Measurements from ENCODE around the gene IL19.

IL19 gene

GRCh38 chr1:206867239-206867638 lies 96.7 kb downstream of the IL19 start:
- no peak for DNase-seq

GRCh38 chr1:206867716-206868115 lies 97.1 kb downstream of the IL19 start:
- no peak for DNase-seq

DNA sequence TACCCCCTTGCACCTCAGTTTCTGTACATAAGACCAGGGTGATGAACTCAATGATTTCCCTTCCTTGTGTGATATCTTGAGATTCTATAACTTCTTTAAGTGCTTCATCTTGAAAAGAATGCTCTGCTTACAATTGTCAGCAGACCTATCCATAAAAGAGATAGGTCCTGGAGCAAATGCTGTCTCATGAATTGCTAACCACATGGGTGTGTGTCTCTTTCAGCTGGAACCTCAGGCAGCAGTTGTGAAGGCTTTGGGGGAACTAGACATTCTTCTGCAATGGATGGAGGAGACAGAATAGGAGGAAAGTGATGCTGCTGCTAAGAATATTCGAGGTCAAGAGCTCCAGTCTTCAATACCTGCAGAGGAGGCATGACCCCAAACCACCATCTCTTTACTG lies 97.7 kb downstream of the IL19 start:
- no peak for DNase-seq

GRCh38 chr1:206872139-206872538 lies 101.6 kb downstream of the IL19 start:
- no peak for DNase-seq

DNA sequence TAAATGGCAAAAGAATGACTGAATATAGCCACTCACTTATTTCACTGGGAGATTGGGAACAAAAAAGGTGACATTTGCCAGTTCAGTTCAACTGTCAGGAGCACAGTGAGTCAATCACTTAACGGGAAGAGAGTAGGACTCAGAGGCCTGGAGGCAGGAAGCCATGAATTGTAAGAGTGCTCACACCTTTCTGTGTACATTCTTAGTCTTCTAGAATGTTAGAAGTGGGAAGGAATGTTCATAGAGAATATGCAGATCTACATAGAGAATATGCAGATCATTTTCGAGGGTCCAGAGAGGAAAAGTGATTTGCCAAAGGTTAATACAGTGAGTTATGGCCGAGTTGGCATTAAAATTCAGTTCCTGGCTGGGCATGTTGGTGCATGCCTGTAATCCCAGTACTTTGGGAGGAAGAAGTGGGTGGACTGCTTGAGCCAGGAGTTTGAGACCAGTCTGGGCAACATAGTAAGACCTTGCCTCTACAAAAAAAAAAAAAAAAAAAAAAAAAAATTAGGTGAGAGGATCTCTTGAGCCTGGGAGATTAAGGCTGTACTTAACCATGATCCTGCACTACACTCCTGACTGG lies 103.1 kb downstream of the IL19 start:
- DNase-seq: no peak

GRCh38 chr1:206875752-206876377 lies 105.3 kb downstream of the IL19 start:
- DNase-seq: no peak

- DNase-seq: no peak
Observed at GRCh38 chr1:206878456-206878855, 107.9 kb downstream of the IL19 start.

GRCh38 chr1:206880314-206880713 lies 109.7 kb downstream of the IL19 start:
- DNase-seq: no peak

DNA sequence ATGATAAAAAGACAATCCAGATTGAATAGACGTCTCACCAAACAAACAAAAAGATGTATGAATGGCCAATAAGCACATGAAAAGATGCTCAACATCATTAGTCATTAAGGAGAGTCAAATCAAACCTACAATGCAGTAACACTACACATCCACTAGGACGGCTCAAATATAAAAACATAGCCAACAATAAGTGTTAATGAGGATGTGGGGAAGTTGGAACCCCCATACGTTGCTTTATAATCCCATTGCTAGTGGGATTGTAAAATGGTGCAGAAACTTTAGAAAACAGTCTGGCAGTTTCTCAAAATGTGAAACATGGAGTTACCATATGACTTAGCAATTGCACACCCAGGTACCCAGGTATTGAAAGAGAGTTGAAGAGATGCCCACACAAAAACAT lies 112.0 kb downstream of the IL19 start:
- DNase-seq: no peak

DNA sequence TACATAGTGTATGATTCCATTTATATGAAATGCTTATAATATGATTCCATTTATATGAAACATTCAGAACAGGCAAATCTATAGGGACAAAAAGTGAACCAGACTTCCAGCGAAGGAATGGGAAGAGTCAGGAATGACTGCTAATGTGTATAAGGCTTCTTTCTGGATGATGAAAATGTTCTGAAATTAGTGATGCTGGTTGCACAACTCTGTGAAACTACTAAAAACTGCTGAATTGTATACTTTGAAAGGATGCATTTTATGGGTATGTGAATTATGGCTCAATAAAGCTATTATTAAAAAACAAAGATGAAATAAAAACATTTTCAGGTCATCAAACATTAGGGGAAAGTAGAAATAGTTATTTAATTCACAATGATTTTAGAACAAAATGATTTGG lies 112.6 kb downstream of the IL19 start:
- DNase-seq: no peak

- DNase-seq: no peak
Observed at GRCh38 chr1:206883876-206884275, 113.3 kb downstream of the IL19 start.

GRCh38 chr1:206885341-206886060 lies 114.9 kb downstream of the IL19 start:
- DNase-seq: no peak

DNA sequence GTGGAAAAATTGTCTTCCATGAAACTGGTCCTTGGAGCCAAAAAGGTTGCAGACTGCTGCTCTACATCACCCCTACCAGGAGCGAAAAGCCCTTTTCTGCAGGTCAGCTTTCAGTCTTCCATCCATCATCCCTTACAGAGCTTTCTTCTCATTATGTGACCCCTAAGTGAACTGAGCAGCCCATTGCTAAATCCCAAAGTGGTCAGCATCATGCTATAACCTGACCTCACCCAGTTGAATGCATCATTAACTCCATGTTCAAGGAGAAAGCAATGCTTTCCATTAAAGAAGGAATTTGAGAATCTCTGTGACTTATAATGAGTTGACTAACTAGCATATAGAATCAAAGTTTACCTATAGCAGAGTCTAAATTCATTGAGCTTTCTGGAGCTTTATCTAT lies 116.3 kb downstream of the IL19 start:
- no peak for DNase-seq

DNA sequence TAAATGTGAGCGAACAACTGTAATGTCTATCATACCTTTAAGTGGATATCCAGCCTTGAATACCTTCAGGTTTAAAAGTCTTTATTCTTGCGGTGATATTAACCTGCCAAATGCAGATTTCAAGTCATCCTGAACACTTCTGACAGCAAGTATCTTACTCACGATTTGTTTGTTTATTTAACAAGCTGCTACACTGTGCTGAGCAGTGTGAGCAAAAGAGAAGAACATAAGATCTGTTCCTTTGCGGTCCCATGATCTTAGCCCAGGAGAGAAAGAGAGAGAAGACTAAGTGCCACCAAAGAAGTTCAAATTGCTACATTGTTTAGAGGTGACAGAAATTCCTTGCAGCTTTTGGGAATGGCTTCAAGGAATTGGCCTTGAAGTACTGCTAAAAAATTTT lies 117.1 kb downstream of the IL19 start:
- DNase-seq: no peak

DNA sequence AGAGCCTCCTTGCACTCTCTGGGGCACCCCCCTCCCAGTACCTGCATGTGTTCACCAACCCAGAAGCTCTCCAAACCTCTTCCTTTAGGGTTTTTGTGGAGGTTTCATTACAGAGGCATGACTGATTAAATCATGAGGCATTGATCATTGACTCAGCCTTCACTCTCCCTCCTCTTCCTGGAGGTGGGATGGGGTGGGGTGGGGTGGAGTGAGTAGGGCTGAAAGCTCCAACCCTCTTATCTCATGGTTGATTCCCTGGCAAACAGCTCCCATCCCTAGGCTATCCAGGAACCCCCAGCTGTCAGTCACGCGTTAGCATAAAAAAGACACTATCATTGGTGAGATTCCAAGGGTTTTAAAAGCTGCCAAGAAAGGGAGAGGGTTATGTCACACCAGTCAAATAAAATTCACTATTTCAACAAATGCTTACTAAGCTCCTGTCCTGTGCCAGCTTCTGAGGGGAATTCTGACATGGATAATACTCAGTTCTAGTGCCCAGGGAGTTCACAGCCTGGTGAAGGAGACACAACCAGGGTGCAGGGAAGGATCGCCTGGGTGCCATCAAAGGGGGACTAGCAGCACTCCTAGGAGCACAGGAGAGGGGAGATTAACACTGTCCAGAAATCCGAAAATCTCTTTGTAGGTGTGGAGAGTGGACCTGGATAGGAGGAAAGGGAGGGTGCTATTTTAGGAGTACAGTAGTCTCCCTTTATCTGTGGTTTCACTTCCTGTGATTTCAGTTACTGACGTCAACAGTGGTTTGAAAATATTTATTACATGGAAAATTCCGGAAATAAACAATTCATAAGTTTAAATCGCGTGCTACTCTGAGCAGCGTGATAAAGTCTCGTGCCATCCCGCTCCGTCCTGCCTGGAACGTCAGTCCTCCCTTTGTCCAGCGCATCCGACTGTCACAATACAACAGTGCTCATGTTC lies 119.8 kb downstream of the IL19 start:
- no peak for DNase-seq

GRCh38 chr1:206891412-206891811 lies 120.8 kb downstream of the IL19 start:
- DNase-seq: no peak
